ENCODE data around the gene SEMA4A.

Gene SEMA4A

DNA sequence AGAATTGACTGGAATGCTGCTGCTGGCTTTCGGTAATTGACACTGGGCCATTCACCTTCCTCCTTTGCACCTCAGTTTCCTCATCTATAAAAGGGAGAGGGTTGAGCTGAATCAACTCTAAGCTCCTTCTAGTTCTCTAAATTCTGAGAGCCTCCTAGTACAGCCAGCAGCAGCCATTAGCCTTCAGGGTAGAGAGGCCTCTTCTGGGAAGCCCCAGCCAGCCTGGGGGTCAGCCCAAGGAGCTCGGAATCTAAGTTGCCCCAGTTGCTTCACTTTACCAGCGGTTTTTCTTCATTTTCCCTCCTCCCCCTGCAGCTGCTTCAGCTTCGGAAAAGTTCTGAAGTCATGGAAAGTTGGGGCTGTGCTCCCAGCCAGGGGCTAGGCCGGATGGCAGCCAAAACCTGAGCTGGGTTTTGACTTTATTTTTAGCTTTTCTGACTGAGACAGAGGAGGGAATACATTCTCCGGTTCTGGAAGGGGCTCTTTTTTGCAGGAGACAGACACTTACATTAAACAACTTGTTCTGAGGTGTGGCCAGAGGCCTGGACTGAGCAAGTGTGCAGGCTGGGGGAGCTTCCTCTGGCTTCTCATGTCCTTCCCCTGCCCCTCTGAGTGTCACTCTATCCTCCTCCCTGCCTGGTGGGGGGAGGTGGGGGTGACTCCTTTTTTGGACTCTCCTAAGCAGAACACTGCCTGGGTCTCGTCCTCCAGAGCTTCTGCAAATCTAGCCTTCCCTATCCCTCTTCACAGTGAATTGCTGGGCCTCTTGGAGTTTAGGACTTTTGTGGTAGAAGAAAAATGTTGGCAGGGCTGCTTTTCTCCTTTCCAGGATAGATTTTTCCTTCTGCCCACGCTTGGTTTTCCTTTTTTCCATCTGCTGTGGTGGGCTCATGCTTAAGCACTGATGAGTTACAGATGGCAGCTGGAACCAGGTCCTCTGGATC, 24.5 kb upstream of the SEMA4A start:
- DNase-seq (ENCODE audit: insufficient read length) = no peak
- no peak for TF ChIP-seq TAF1 (IDR thresholded peaks at IDR 0.05; ENCODE audit: borderline replicate concordance, low read depth, low read length)
- no peak for TF ChIP-seq POLR2AphosphoS5 (IDR thresholded peaks at IDR 0.05; ENCODE audit: low read depth, low read length)
- no peak for TF ChIP-seq POLR2A (IDR thresholded peaks at IDR 0.05; ENCODE audit: low read depth, low read length)
- FAIRE-seq = no peak

DNA sequence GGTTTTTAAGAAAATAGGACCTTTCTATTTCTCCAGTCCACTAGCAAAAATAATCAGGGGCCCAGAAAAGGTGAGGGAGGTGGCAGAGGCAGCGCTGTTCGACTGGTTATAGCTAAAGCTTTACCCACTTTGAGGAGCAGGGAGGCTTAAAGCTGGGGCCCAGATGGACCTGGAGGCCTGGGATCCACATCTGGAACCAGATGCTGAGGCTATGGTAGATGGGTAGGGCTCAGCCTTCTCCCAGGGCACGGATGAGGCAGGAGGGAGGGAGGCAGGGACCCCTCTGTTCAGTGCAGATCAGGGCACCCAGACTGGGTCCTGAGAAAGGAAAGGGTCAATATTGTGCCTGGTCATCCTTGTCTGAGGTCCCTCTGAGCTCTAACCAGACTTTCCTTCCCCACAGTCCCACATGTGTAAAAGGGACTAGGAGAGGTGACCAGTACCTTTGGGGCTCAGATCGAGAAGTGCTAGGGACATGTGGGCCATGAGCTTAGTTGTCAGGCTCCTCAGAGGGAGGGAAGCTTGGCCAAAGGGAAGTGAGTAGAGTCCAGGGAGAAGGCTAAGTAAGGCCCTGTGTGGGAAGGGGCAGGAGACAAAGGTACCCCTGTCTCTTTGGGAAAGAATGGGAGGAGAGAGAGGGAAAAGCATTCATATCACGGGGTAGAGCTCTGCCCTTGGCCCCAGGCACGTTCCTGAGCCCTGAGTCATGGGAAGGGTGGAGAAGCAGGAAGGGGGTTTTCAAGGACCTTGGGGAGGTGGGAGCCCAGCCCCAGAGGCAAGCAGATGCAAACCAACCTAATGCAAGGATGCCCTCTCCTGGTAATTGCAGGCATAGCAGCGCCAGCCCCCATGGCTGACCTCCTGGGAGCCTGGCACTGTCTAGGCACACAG, 23.5 kb upstream of the SEMA4A start:
- peak; percentile 34; the same call in 1 of the 2 replicates for TF ChIP-seq POLR2A (IDR thresholded peaks at IDR 0.05; ENCODE audit: low read depth, low read length)
- no peak for TF ChIP-seq POLR2AphosphoS5 (IDR thresholded peaks at IDR 0.05; ENCODE audit: low read depth, low read length)
- FAIRE-seq (peak; percentile 93), DNase-seq (ENCODE audit: insufficient read length) (no peak)

DNA sequence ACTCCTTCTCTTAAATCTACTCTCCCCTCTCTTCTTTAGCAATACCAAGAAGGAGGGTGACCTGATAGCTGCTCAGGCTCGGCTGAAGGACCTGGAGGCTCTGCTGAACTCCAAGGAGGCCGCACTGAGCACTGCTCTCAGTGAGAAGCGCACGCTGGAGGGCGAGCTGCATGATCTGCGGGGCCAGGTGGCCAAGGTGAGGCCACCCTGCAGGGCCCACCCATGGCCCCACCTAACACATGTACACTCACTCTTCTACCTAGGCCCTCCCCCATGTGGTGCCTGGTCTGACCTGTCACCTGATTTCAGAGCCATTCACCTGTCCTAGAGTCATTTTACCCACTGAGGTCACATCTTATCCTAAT, 22.8 kb upstream of the SEMA4A start:
- FAIRE-seq = no peak
- no peak for DNase-seq (ENCODE audit: insufficient read length)
- TF ChIP-seq TAF1 (IDR thresholded peaks at IDR 0.05; ENCODE audit: borderline replicate concordance, low read depth, low read length) = no peak
- no peak for TF ChIP-seq POLR2AphosphoS5 (IDR thresholded peaks at IDR 0.05; ENCODE audit: low read depth, low read length)
- no peak for TF ChIP-seq POLR2A (IDR thresholded peaks at IDR 0.05; ENCODE audit: low read depth, low read length)

DNA sequence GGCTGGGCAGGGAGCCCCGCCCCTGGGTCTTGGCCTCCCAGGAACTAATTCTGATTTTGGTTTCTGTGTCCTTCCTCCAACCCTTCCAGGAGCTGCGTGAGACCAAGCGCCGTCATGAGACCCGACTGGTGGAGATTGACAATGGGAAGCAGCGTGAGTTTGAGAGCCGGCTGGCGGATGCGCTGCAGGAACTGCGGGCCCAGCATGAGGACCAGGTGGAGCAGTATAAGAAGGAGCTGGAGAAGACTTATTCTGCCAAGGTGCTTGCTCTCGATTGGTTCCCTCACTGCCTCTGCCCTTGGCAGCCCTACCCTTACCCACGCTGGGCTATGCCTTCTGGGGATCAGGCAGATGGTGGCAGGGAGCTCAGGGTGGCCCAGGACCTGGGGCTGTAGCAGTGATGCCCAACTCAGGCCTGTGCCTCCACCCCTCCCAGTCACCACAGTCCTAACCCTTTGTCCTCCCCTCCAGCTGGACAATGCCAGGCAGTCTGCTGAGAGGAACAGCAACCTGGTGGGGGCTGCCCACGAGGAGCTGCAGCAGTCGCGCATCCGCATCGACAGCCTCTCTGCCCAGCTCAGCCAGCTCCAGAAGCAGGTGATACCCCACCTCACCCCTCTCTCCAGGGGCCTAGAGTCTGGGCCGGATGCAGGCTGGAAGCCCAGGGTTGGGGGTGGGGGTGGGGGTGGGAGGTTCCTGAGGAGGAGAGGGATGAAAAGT, 18.5 kb upstream of the SEMA4A start:
- FAIRE-seq = no peak
- DNase-seq (ENCODE audit: insufficient read length) = no peak
- TF ChIP-seq POLR2AphosphoS5 (IDR thresholded peaks at IDR 0.05; ENCODE audit: low read depth, low read length) = no peak
- no peak for TF ChIP-seq TAF1 (IDR thresholded peaks at IDR 0.05; ENCODE audit: borderline replicate concordance, low read depth, low read length)
- no peak for TF ChIP-seq POLR2A (IDR thresholded peaks at IDR 0.05; ENCODE audit: low read depth, low read length)

DNA sequence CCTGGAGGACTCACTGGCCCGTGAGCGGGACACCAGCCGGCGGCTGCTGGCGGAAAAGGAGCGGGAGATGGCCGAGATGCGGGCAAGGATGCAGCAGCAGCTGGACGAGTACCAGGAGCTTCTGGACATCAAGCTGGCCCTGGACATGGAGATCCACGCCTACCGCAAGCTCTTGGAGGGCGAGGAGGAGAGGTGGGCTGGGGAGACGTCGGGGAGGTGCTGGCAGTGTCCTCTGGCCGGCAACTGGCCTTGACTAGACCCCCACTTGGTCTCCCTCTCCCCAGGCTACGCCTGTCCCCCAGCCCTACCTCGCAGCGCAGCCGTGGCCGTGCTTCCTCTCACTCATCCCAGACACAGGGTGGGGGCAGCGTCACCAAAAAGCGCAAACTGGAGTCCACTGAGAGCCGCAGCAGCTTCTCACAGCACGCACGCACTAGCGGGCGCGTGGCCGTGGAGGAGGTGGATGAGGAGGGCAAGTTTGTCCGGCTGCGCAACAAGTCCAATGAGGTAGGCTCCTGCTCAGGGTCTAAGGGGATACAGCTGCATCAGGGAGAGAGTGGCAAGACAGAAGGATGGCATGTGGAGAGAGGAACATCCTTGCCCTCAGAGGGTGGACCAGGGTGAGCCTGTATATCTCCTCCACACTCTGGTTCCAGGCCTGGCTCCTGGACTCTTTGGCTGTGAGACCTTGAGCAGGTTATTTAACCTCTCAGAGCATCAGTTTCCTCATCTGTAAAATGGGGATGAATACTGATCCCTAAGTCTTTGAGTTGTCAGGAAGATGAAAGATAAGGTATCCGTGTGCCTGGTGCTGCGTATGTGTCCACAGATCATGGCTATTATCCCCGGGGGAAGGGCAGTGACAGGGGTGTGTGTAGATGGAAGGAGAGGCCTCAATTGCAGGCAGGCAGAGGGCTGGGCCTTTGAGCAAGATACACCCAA, 17.2 kb upstream of the SEMA4A start:
- TF ChIP-seq TAF1 (IDR thresholded peaks at IDR 0.05; ENCODE audit: borderline replicate concordance, low read depth, low read length) = no peak
- no peak for TF ChIP-seq POLR2AphosphoS5 (IDR thresholded peaks at IDR 0.05; ENCODE audit: low read depth, low read length)
- TF ChIP-seq POLR2A (IDR thresholded peaks at IDR 0.05; ENCODE audit: low read depth, low read length) = no peak
- DNase-seq (ENCODE audit: insufficient read length) (no peak), FAIRE-seq (no peak)

GRCh38 chr1:156136970-156137483, 16.4 kb upstream of the SEMA4A start:
- FAIRE-seq (no peak), DNase-seq (ENCODE audit: insufficient read length) (no peak)
- TF ChIP-seq TAF1 (IDR thresholded peaks at IDR 0.05; ENCODE audit: borderline replicate concordance, low read depth, low read length) = no peak
- no peak for TF ChIP-seq POLR2A (IDR thresholded peaks at IDR 0.05; ENCODE audit: low read depth, low read length)
- TF ChIP-seq POLR2AphosphoS5 (IDR thresholded peaks at IDR 0.05; ENCODE audit: low read depth, low read length) = no peak

- TF ChIP-seq POLR2A (IDR thresholded peaks at IDR 0.05; ENCODE audit: low read depth, low read length) (peak; percentile 48), TAF1 (IDR thresholded peaks at IDR 0.05; ENCODE audit: borderline replicate concordance, low read depth, low read length) (no peak), POLR2AphosphoS5 (IDR thresholded peaks at IDR 0.05; ENCODE audit: low read depth, low read length) (0 out of 2 replicates have a peak, but pooled peaks have one; percentile 31)
- no peak for FAIRE-seq
- no peak for DNase-seq (ENCODE audit: insufficient read length)
These were observed 14.9 kb upstream of the SEMA4A start for GRCh38 chr1:156138458-156138867.

GRCh38 chr1:156140879-156141707, 12.3 kb upstream of the SEMA4A start:
- no peak for FAIRE-seq
- no peak for DNase-seq (ENCODE audit: insufficient read length)

DNA sequence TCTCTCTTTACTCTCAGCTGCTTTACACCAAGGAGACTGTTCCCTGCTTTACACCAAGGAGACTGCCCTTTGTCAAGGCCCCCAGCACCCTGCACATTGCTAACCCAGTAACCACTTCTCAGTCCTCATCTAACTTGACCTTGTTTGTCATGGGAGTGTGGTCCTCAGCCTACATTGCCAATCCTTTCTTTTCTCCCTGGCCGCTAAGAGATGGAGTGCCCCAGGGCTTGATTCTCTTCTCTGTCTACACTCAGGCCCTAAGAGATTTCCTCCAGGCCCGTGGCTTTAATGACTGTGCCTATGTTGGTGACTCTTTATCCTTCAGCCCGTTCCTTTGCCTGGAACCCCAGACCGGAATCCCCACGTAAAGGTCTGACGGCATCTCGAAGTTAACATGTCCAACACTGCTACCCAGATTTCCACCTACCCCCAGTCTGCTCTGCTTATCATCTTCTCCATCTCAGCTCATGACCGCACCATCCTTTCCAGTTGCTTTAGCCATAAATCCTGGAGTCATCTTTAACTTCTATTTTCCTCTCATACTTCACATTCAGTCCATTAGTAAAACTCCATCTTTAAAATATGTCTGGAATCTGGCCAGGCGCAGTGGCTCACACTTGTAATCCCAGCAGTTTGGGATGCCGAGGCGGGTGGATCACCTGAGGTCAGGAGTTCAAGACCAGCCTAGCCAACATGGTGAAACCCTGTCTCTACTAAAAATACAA, 9.5 kb upstream of the SEMA4A start:
- TF ChIP-seq POLR2A (IDR thresholded peaks at IDR 0.05; ENCODE audit: low read depth, low read length) = no peak
- TF ChIP-seq POLR2AphosphoS5 (IDR thresholded peaks at IDR 0.05; ENCODE audit: low read depth, low read length) = no peak
- no peak for TF ChIP-seq TAF1 (IDR thresholded peaks at IDR 0.05; ENCODE audit: borderline replicate concordance, low read depth, low read length)
- FAIRE-seq = peak; percentile 5
- no peak for DNase-seq (ENCODE audit: insufficient read length)

More at GRCh38 chr1:156140879-156141707, 12.3 kb upstream of the SEMA4A start:
- TF ChIP-seq POLR2AphosphoS5 (IDR thresholded peaks at IDR 0.05; ENCODE audit: low read depth, low read length) (peak; percentile 66; the same call in 1 of the 2 replicates), TAF1 (IDR thresholded peaks at IDR 0.05; ENCODE audit: borderline replicate concordance, low read depth, low read length) (no peak)
